B cell (primary cell): ENCODE results near the gene MYT1.

ENCODE experiments used
- EZH2 ChIP-seq: IDR thresholded peaks from 2 replicates; pipeline ENCODE4 v1.6.1; 2012; ENCODE audit warnings: borderline replicate concordance, low read depth, mild to moderate bottlenecking, moderate library complexity, low read length; ENCODE audit not compliant: insufficient read depth, poor library complexity, severe bottlenecking
- TF ChIP-seq, protein P1 (sequence below): fragments of 200-600 bp; IDR thresholded peaks from one replicate; pipeline ENCODE4 v1.8.0; 2022; ENCODE audit warnings: antibody characterized with exemption, mild to moderate bottlenecking

DNA sequence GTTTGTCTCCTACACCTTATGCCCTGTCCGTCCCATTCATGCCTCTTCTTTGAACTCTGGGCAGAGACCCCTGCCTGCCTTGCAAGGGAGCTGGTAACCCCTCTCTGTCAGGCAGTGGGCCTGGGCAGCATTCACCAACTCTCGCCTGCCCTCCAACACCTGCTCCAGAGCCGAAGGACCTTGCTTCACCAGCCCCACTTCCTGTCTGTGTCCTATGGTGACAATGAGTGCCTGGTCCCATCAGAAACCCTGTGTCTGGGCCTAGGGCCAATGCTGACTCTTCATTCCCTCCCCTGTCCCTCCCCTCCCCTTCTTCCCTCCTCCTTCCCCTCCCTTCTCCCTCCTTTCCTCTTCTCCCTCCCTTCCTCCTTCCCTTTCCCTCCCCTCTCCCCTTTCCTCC lies 68.5 kb downstream of the MYT1 start:
- TF ChIP-seq, protein P1, sequence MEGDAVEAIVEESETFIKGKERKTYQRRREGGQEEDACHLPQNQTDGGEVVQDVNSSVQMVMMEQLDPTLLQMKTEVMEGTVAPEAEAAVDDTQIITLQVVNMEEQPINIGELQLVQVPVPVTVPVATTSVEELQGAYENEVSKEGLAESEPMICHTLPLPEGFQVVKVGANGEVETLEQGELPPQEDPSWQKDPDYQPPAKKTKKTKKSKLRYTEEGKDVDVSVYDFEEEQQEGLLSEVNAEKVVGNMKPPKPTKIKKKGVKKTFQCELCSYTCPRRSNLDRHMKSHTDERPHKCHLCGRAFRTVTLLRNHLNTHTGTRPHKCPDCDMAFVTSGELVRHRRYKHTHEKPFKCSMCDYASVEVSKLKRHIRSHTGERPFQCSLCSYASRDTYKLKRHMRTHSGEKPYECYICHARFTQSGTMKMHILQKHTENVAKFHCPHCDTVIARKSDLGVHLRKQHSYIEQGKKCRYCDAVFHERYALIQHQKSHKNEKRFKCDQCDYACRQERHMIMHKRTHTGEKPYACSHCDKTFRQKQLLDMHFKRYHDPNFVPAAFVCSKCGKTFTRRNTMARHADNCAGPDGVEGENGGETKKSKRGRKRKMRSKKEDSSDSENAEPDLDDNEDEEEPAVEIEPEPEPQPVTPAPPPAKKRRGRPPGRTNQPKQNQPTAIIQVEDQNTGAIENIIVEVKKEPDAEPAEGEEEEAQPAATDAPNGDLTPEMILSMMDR = no peak
- no peak for TF ChIP-seq EZH2
